Measurements from ENCODE around the gene TUBA8.

DNA sequence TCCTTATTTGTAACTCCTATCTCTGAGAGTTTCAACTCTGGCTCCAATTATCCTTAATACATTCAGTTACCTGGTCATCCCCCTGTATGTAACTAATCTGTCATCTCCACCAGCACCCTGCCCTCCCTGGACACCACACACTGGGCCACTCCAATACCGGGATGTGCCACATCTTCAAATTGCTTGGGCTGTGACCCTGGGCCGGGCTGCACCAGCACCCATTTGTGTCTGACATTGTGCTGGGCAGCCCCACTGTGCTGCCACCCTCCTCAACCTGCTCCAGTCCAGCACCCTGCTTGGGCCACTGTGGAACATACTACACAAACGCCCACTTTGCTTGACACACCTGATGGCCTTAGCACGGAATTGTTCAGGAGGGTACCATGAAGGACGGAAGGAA, 37.2 kb downstream of the TUBA8 start:
- TF ChIP-seq, protein P1, sequence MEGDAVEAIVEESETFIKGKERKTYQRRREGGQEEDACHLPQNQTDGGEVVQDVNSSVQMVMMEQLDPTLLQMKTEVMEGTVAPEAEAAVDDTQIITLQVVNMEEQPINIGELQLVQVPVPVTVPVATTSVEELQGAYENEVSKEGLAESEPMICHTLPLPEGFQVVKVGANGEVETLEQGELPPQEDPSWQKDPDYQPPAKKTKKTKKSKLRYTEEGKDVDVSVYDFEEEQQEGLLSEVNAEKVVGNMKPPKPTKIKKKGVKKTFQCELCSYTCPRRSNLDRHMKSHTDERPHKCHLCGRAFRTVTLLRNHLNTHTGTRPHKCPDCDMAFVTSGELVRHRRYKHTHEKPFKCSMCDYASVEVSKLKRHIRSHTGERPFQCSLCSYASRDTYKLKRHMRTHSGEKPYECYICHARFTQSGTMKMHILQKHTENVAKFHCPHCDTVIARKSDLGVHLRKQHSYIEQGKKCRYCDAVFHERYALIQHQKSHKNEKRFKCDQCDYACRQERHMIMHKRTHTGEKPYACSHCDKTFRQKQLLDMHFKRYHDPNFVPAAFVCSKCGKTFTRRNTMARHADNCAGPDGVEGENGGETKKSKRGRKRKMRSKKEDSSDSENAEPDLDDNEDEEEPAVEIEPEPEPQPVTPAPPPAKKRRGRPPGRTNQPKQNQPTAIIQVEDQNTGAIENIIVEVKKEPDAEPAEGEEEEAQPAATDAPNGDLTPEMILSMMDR (IDR thresholded peaks at IDR 0.05; ENCODE audit: low read length), result no peak
- no peak for TF ChIP-seq EZH2 (IDR thresholded peaks at IDR 0.05; ENCODE audit: borderline replicate concordance, low read length)
